Mucosa of gallbladder (tissue), 1 donor: ENCODE data around the gene WDR70. TPM values are rescaled to one million over a fixed set of nuclear protein-coding genes. Genes with fewer than 3 reads are reported as not detected.

Source experiments
- DNase-seq: peaks from one replicate; pipeline ENCODE4 v3.0.0-alpha.2; 2020; ENCODE audit warnings: low spot score
- total RNA-seq: library from RNA; stranded (reverse); gene quantifications from one replicate; pipeline ENCODE4 v1.2.1, GENCODE V29; 2021
- donor health status: DM: no; HTN: no; CAD: no.

The WDR70 gene
- total RNA-seq, 1 donor from 2014 or later: 26.7 TPM

GRCh38 chr5:37799865-37800421 lies 420.8 kb downstream of the WDR70 start:
- no peak for DNase-seq

- no peak for DNase-seq
Observed at GRCh38 chr5:37801521-37801920, 422.4 kb downstream of the WDR70 start.

Other genes with a start within 250 kb of the WDR70 start
- gene CPLANE1, start 129.9 kb upstream of the WDR70 start, total RNA-seq: 20.2 TPM
- 14.7 TPM for gene NUP155, start 8.2 kb upstream of the WDR70 start, total RNA-seq